GM12878 (cell line): ENCODE measurements around the gene LTBP4. TPM values are rescaled to one million over a fixed set of nuclear protein-coding genes. Genes with fewer than 3 reads are reported as not detected.

ENCODE experiments used
- BACH1 ChIP-seq: fragments of 450-650 bp; IDR thresholded peaks from 2 replicates; pipeline ENCODE4 v1.6.1; 2017; ENCODE audit warnings: mild to moderate bottlenecking, borderline replicate concordance
- CHD2 ChIP-seq: IDR thresholded peaks from 2 replicates; pipeline ENCODE4 v1.6.1; 2011; ENCODE audit warnings: low read depth, low read length, improper control_type of control experiment, borderline replicate concordance
- CHD4 ChIP-seq: fragments of 200-600 bp; sonication (generic); IDR thresholded peaks from 2 replicates; pipeline ENCODE4 v1.6.1; 2016; ENCODE audit warnings: mild to moderate bottlenecking
- ESRRA ChIP-seq: IDR thresholded peaks from 2 replicates; pipeline ENCODE4 v1.6.1; 2012; ENCODE audit warnings: mild to moderate bottlenecking, low read length, improper control_type of control experiment
- FOS ChIP-seq: IDR thresholded peaks from 3 replicates; pipeline ENCODE4 v1.6.1; 2011; ENCODE audit warnings: borderline replicate concordance; ENCODE audit not compliant: insufficient read length; ENCODE audit errors: extremely low read depth
- FOXM1 ChIP-seq: IDR thresholded peaks from 2 replicates; pipeline ENCODE4 v1.6.1; 2012; ENCODE audit warnings: low read depth, mild to moderate bottlenecking, inconsistent platforms, low read length, moderate library complexity
- GATAD2B ChIP-seq: fragments of 450-650 bp; conservative IDR thresholded peaks from 2 replicates; pipeline ENCODE4 v1.6.1; 2017; ENCODE audit warnings: low read depth, mild to moderate bottlenecking, moderate library complexity
- IKZF2 ChIP-seq, 2 experiments: fragments of 450-650 bp; IDR thresholded peaks; 2 replicates each; pipeline ENCODE4 v1.6.1; 2017; ENCODE audit warnings: mild to moderate bottlenecking in 2 of 2, moderate library complexity in 2 of 2
- IRF4 ChIP-seq: IDR thresholded peaks from 2 replicates; pipeline ENCODE4 v1.6.1; 2011; ENCODE audit warnings: low read depth, low read length
- MTA3 ChIP-seq: IDR thresholded peaks from 2 replicates; pipeline ENCODE4 v1.6.1; 2012; ENCODE audit warnings: low read length, inconsistent platforms, borderline replicate concordance
- NFYA ChIP-seq: IDR thresholded peaks from 2 replicates; pipeline ENCODE4 v1.6.1; 2011; ENCODE audit warnings: low read depth, mild to moderate bottlenecking, low read length, improper control_type of control experiment, borderline replicate concordance
- NR2C2 ChIP-seq: IDR thresholded peaks from 2 replicates; pipeline ENCODE4 v1.6.1; 2011; ENCODE audit warnings: borderline replicate concordance, low read depth; ENCODE audit not compliant: control insufficient read depth, insufficient read length
- NR2F1 ChIP-seq: fragments of 450-650 bp; conservative IDR thresholded peaks from 2 replicates; pipeline ENCODE4 v1.6.1; 2017; ENCODE audit warnings: mild to moderate bottlenecking
- POLR2A ChIP-seq: IDR thresholded peaks from 2 replicates; pipeline ENCODE4 v1.6.1; 2011; ENCODE audit warnings: low read depth, mild to moderate bottlenecking, low read length
- SMAD5 ChIP-seq: IDR thresholded peaks from 2 replicates; pipeline ENCODE4 v1.6.1; 2016; ENCODE audit warnings: antibody characterized with exemption, low read depth
- STAT1 ChIP-seq: fragments of 450-650 bp; conservative IDR thresholded peaks from 2 replicates; pipeline ENCODE4 v1.6.1; 2014; ENCODE audit warnings: antibody characterized with exemption, mild to moderate bottlenecking
- SUPT20H ChIP-seq: IDR thresholded peaks from 2 replicates; pipeline ENCODE4 v1.6.1; 2011; ENCODE audit warnings: low read depth, mild to moderate bottlenecking, low read length, moderate library complexity, borderline replicate concordance; ENCODE audit not compliant: control insufficient read depth
- TAF1 ChIP-seq: IDR thresholded peaks from 2 replicates; pipeline ENCODE4 v1.6.1; 2011; ENCODE audit warnings: mild to moderate bottlenecking, low read depth, low read length, borderline replicate concordance
- YY1 ChIP-seq: IDR thresholded peaks from 2 replicates; pipeline ENCODE4 v1.6.1; 2011; ENCODE audit warnings: low read depth, mild to moderate bottlenecking, low read length
- ZBTB33 ChIP-seq: fragments of 450-650 bp; IDR thresholded peaks from 2 replicates; pipeline ENCODE4 v1.6.1; 2017; ENCODE audit warnings: mild to moderate bottlenecking
- ZBTB4 ChIP-seq: fragments of 450-650 bp; formaldehyde crosslinking; IDR thresholded peaks from 2 replicates; pipeline ENCODE4 v1.4.0; 2022; ENCODE audit warnings: mild to moderate bottlenecking, moderate library complexity
- ZNF622 ChIP-seq: fragments of 450-650 bp; IDR thresholded peaks from 2 replicates; pipeline ENCODE4 v1.6.1; 2017; ENCODE audit warnings: mild to moderate bottlenecking, inconsistent platforms
- ZNF687 ChIP-seq: fragments of 450-650 bp; IDR thresholded peaks from 2 replicates; pipeline ENCODE4 v1.6.1; 2017; ENCODE audit warnings: mild to moderate bottlenecking, moderate library complexity
- polyA plus RNA-seq, 11 experiments: library from polyadenylated mRNA; depleted of rRNA in 4 of 11; unstranded in 6 of 11; stranded (reverse) in 5 of 11; fragments of >200 nt; fragmentation: Nextera tagmentation in 4 of 11; fragmentation: Illumina TruSeq in 1 of 11; extraction: Ambion mirVana in 4 of 11; extraction: Trizol in 1 of 11; gene quantifications; 1 replicate in 1 of 11; 2 replicates in 10 of 11; pipeline versions ENCODE4 v1.2.1 to v1.2.3, GENCODE V29; 2011 to 2016; ENCODE audit warnings: inconsistent platforms in 2 of 11, missing spikeins in 2 of 11, low read depth in 1 of 11
- total RNA-seq, 4 experiments: library from RNA; depleted of rRNA in 3 of 4; stranded (reverse); fragments of >200 nt in 3 of 4; fragmentation: Illumina TruSeq in 1 of 4; extraction: Trizol in 1 of 4; gene quantifications; 2 replicates each; pipeline versions ENCODE4 v1.2.1 to v1.2.3, GENCODE V29; 2013 to 2021

The LTBP4 gene
- total and polyA plus RNA-seq, 10 of the 15 experiments (the other 5 are each of a cell fraction or from before 2014, with no cell fraction given) = 0.09 to 34.6 (median 8.5) TPM; not detected in 1

GRCh38 chr19:40576585-40577451, 24.4 kb upstream of the LTBP4 start, which contains the start of gene SHKBP1 (continued):
- TF ChIP-seq ZBTB4 (CRISPR knock-in tag) (no peak), CHD2 (peak; percentile 96), IKZF2 (IDR thresholded peaks at IDR 0.05) (peak; percentile 42 to 56; a peak in 3 of 4 replicates), SUPT20H (no peak), CHD4 (no peak), POLR2A (peak; percentile 84), BACH1 (no peak), STAT1 (no peak), FOXM1 (no peak), FOS (peak; percentile 97), ESRRA (no peak), ZNF687 (no peak), NFYA (peak; percentile 89), NR2C2 (no peak), MTA3 (no peak), SMAD5 (no peak), YY1 (peak; percentile 81), GATAD2B (peak; percentile 90), TAF1 (peak; percentile 82; the same call in 1 of the 2 replicates), ZBTB33 (no peak), ZNF622 (no peak), IRF4 (no peak), NR2F1 (0 out of 2 replicates have a peak, but pooled peaks have one; percentile 20)
